SKM-1 (cell line): ENCODE data around the gene ZNF429.
"Not testable (repeated sequence)": the region's sequence is repeated elsewhere in the genome, so short reads cannot be mapped to it uniquely, and the experiment has no call there.

Source experiments
- DNase-seq: peaks from one replicate; lab custom pipeline; 2025; ENCODE audit not compliant: unreplicated experiment; lab: John Stamatoyannopoulos, UW

Gene ZNF429

DNA sequence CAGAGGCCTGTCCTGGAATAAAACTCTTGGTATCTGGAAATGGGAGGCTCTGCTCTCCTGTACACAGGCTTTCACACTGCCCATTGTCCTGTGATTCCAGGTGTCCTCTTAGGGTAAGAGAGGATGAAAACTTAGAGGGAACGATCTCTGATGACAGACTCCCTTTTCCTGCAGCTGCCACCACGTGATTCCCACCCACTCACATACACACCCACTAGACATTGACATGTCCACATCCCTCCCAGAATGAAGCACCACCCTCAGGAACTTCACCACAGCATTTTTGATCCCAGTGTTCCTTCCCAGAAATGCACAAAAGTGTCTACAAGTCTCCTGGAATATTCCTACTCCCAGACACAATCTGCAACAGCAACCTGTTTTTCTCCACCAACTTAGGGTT, 8.2 kb downstream of the ZNF429 start:
- no peak for DNase-seq

DNA sequence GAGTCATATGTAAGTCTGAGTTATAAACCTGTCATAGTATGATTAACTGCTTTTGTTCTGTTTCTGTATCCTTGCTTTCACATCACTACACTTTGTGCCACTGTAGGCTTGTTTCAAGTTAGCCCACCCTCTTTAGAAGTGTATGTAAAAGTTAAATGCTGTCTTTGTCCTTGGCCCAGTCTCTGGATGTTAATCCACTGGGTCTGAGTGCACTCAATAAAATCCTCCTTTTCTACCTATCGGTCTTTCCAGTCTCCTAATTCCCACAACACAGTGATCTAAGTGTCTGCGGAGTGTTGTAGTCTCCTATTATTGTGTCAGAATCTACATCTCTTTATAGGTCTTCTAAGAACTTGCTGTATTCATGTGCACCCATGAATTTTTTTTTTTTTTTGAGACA, 14.1 kb downstream of the ZNF429 start:
- no peak for DNase-seq

DNA sequence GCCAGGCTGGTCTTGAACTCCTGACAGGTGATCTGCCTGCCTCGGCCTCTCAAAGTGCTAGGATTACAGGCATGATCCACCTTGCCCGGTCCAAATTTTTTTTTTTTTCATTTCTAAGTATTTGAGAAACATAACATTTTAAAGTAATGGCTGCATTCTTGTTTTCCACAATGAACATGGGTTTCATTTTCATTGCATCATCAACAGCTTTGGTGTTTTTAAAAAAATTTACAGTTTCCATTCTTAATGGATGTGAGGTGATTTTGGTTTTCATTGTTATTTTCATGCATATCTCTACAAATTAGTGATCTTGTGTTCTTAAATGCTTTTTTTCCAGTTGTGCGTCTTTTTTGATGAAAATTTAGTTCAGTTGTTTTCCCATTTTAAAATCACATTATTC, 27.5 kb downstream of the ZNF429 start:
- DNase-seq = no peak

DNA sequence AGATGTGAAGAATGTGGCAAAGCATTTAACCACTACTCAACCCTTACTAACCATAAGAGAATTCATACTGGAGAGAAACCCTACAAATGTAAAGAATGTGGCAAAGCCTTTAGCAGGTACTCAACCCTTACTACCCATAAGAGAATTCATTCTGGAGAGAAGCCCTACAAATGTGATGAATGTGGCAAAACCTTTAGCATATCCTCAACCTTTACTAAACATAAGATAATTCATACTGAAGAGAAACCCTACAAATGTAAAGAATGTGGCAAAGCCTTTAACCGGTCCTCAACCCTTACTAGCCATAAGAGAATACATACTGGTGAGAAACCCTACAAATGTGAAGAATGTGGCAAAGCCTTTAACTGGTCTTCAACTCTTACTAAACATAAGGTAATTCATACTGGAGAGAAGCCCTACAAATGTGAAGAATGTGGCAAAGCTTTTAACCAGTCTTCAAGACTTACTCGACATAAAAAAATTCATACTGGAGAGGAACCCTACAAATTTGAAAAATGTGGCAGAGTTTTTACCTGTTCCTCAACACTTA, 31.4 kb downstream of the ZNF429 start:
- not testable (repeated sequence) for DNase-seq

DNA sequence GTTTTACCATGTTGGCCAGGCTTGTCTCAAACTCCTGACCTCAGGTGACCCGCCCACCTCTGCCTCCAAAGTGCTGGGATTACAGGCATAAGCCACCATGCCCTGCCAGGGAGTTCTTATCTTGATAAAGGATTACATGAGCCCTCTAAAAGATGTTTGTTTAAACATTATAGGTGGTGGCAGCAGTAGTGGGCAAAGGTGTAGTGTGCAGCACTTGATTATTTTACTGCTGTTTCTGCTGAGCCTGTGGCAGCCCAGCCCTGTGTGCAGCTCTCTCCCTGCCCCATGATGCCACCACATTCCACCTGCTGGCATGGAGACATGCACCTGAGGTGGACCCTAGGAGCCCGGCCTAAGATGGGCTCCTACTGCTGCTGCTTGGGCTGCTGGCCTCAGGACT, 54.0 kb downstream of the ZNF429 start:
- DNase-seq = no peak

DNA sequence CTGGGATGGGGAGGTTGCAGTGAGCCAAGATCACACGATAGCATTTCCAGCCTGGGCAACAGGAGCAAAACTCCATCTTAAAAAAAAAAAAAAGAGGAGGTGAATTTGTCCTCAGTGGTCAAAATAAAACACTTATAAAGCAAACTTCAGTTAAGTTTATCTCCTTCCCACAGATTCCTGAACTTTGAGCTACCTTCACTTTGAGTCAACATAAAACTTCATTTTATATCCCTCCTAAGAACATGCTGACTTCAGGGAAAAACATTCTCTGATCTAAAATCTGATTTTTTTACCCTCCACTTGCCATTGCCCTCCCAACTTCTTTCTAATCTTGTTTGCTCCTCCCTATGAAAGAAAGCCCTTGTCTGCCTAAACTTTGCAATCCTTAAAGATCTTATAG, 59.0 kb downstream of the ZNF429 start:
- DNase-seq = no peak

DNA sequence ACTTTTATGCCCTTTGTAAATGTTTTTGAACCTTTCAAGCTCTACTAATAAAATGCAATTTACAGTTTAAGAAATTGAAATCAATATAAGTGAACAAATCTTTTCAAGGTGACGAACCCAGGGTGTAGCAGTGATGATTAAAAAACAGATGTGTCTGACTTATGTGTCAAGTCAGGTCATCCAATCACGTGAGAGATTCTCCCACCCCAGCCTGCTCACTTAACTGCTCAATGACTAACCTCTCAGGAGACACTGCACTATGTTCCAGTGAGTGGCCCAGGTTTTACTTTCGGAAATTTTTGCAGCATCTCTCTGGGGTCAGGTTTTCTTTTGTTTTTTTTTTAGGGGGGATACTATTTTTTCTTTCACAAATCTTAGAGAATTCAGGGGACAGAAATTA, 60.7 kb downstream of the ZNF429 start:
- DNase-seq = no peak

DNA sequence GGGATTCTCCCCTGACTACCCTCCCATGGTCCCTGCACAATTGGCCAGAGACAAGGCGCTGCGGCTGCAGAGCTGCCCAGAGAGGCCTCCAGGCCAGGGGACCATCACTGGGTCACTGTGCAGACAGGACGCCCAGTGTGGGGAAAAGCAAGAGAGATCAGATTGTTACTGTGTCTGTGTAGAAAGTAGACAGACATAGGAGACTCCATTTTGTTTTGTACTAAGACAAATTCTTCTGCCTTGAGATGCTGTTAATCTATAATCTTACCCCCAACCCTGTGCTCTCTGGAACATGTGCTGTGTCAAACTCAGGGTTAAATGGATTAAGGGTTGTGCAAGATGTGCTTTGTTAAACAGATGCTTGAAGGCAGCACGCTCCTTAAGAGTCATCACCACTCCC, 62.4 kb downstream of the ZNF429 start:
- not testable (repeated sequence) for DNase-seq

DNA sequence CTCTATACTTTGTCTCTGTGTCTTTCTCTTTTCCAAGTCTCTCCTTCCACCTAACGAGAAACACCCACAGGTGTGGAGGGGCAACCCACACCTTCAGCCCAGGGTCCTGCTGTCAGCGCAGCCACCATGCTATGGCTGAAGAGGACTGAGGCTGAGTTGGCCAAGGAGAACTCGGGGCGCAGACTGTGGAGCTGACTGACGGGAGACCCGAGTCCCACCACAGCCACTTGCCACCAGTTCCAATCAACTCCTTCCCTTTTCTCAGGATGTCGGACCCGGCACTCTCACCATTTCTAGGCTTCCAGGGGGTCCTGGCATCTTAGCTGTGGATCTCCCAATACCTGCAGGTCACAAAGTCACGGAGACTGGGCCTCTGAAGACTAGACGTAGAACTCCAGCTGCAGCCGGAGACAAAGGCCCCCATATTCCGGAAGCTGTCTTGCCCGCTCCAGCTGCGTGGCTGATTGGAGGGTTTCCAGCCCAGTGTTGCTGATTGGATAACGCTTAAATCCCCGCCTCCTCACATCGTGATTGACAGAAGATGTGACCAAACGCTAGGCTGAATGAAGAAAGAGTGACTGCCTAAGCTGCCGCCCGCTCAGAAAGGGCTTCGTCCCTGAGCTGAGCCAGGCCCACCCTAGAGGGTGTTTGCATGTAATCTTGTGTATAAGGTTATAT, 63.6 kb downstream of the ZNF429 start:
- DNase-seq = peak; percentile 64

DNA sequence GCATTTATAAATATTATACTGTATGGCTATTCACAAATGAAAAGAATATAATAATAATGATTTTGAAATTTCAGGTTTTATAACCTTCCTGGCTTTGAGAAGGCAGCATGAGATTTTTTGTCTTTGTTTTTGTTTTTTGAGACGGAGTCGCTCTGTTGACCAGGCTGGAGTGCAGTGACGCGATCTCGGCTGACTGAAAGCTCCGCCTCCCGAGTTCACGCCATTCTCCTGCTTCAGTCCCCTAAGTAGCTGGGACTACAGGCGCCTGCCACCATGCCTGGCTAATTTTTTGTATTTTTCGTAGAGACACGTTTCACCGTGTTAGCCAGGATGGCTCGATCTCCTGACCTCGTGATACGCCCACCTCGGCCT, 64.1 kb downstream of the ZNF429 start:
- no peak for DNase-seq

DNA sequence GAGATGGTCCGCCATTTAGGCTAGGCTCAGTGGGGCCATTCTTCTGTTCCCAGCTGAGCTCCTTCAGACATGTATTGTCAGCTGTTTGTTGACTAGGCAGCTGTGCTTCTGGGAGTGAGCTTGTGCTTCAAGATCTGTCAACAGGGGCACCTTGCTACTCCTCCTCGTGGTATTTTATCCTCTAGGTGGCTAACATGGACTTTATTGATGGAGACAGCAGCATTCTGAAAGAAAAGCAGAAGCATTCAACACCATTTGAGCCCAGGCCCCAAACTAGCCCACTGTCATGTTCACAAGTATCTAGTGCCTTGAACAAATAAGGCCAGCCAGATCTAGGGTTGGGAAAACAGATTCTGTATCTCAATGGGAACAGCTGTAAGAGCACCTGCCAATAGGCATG, 65.9 kb downstream of the ZNF429 start:
- DNase-seq = no peak

DNA sequence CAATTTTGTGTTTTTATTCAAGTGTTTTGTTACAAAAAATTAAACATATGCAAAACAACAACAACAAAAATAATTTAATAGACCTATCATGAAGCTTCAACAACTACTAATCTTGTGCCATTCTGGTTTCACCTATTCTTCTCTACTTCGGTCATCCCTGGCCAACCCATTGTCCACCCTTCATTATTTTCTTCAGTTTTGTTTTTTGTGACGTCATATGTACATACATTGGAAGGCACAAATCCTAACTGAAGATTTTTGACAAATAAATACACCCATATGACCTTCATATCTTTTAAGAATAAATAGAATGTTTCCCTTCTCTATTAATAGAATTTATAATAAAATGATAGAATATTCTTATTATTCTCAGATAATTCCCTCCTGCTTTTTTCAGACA, 69.2 kb downstream of the ZNF429 start:
- no peak for DNase-seq

DNA sequence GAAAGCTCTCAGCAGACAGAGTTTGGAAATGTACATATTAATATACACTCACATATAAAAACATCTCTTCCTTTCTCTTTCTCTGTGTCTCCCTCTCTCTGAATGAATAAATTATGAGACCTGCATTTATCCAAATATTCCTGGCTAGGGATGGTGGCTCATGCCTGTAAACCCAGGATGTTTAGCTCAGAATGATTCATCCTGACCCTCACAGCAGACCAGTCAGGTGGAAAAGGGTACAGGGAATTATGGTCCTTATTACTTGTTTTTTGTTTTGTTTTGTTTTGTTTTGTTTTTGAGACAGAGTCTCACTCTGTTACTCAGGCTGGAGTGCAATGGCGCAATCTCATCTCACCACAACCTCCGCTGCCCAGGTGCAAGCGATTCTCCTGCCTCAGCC, 71.1 kb downstream of the ZNF429 start:
- DNase-seq = no peak

DNA sequence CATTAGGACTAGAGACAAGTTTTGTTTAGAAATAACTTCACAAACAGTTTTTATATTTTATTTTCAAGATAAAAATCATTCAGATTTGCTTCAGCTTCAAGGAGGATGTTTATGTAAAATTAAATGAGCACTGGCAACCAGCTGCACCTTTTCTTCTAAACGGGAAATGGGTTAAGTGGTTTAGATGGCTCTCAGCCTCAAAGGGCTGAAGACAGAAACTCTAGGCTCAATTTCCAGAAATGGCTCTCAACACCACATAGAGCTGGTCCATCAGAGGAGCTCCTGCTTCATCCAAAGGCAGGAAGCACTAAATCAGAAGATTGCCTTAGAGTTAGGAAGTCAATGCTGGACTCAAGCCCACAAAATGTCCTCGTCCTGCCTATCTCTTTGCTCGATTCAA, 74.7 kb downstream of the ZNF429 start:
- no peak for DNase-seq

DNA sequence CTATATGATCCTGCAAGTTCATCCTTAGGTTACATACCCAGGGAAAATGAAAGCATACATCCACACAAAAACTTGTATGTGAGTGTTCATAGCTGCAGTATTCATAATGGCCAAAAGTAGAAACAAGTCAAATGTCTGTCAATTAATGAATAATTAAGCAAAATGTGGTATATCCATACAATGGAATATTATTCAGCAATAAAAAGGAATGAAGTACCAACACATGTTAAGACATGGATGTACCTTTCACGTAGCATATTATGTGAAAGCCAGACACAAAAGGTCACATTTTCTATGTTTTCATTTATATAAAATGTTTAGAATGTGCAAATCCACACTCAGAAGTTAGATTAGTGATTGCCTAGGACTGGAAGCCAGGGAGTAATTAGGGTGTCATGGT, 75.4 kb downstream of the ZNF429 start:
- DNase-seq = no peak

DNA sequence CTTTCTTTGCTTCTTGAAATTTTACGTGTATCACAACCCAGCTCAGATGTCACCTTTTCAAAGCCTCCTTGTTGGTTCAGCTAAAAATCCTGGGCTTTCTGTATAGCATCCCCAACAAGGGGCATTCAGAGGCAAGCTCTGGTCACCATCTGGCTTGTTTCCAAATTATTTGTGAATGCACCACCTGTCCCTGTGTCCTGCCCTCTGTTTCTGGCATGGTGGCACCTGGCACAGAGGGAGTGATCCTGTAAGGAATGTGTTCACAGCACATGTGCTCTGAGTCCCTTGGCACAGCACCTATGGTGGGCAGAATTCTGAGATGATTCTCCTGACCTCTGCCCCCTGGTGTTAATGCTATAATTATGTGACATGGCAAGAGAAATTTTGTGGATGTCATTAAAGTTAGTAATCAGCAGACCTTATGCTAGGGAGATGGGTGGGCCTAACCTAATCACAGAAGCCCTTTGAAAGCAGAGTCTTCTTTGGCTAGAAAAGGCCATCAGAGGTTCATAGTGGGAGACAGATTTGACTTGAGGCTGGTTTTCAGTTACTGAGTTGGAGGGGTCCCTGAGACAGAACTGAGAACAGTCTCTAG, 76.3 kb downstream of the ZNF429 start:
- DNase-seq = no peak

DNA sequence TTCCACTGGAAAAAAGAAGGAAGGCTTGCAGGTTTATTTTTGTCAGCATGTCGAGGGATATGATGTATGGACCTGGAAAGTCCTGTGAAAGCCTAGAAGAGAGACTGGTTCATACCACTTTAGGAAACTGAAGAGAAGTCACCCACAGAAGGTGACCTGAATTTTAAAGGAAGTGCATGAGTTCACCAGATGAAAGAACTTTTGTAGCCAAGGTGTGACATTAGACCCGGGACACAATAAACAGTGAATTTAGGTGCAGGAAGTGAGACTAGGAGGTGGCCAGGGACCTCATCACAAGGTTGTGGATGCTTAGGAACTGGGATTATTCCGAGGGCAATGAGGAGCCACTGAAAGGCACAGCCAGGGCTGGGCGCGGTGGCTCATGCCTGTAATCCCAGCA, 79.1 kb downstream of the ZNF429 start:
- no peak for DNase-seq

DNA sequence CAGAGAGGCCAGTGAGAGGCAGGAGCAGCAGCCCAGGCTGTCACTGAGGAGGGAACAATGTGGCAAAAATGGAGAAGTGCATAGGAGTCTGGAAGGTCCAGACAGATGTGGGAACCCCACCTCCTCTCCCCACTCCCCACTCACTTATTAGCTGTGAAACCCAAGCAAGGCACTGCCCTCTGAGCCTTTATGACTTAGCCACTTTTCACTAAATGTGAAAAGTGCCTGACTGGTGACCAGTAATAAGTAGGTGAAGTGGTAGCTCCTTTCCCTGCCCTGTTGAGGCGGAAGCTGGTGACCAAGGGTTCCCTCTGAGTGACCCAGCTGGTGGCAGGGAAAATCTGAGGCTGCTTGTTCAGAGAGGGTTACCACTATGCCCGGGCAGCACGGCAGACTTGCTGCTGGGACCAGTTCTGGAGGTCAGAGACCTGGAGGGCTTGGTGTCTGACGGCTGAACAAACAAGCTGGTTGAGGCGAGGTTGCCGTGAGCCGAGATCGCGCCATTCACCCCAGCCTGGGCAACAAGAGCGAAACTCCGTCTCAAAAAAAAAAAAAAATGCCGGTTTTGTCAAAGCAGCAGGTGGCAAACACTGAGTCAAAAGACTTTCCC, 80.0 kb downstream of the ZNF429 start:
- no peak for DNase-seq

DNA sequence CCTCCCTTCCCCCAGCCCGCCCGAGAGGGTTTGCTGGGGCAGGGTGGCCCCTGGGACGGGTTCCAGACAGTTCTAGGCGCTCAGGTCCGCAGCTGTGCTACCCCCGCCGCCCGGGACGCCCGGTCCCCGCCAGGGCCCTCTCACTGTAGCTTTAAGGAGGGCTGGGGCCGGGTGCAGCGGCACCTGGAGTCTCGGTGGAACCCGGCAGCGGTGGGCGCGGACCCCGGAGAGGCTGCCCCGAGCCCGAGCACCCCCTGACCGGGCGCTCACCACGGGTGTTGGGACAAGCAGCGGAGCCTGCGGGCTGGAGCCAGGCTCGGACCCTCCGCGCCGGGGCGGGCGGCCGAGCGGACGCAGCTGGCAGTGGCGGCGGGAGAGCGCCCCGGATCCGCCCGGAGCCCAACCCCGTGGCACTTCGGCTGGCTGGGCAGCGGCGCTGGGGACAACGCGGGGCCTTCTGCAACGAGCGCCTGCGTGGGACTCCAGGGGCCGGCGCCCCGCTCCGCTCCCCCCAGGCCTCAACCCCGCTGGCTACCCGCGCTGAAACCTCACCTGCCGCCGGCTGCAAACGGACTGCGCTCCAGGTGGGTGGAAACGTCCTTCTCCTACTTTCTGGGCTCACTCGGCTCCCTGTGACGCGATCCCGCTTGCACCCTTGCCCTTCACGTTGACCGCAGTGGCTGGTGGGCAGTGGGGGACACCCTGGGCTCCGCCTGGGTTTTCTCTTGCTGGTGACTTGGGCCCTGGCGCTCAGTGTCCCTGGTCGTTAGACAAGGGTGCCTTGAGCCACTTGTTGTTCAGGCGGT, 81.1 kb downstream of the ZNF429 start:
- DNase-seq = no peak

DNA sequence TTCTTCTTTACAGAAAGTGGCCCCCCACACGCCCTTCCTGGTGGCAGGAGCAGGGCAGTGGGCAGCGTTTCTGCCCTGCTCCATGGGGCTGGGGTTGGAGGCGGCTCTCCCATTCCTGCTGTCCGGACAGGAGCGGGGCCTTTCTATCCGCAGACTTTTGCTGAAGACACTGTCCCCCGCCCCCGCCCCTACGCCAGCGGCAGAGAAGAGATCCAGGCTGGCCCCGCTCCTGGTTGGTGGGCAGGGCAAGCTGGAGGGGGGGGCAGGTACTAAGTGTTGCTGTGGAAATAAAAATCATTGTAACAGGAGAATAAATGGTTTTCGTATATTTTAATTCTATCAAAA, 81.7 kb downstream of the ZNF429 start:
- no peak for DNase-seq

DNA sequence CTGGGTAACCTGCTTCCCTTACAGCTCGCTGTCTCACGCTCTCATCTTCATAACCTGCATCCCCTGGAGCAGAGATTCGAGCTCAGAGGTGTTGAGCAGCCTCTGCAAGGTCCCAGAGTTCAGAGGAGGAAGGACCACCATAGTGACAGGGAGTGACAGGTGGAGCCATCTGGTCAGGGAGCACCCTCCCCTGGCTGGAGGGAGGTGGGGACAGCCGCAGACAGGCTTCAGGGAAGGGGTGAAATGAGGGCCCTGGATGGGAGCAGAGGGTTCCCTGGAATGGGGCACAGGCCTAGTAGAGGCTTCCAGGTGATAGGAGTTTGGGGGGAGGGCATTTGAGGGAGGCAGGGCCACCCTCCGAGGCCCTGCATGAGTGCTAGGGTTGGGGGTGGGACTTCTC, 82.1 kb downstream of the ZNF429 start:
- no peak for DNase-seq

DNA sequence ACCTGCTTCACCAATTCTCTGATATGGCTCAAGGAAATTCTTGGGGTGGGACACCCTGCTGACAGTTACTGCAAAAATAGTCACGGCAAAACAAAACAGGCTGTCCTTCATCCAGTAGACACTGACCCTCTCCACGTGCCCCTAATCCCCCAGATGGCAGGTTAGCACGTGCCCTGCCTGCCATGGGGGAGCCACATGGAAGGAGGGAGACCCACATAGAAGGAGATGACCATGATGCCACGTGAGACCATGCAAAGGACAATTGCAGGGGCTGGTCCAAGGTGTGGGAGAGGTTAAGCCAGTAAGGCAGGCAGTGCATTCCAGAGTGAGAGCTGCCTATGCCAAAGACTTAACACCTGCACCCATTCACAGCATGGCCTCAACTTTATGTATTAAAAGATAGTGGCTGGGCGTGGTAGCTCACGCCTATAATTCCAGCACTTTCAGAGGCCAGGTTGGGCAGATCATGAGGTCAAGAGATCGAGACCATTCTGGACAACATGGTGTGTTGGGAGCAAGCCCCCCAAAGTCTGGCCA, 82.7 kb downstream of the ZNF429 start:
- no peak for DNase-seq
